Astrocyte of the spinal cord (primary cell): Measurements from ENCODE around the gene CDK6.

Source experiments
- DNase-seq: peaks from one replicate; pipeline ENCODE4 v3.0.0; 2011; ENCODE audit warnings: low read depth, low spot score
- H3K4me3 ChIP-seq: 2 replicates; pipeline ENCODE4 v1.5.1; 2011; ENCODE audit warnings: low read depth, mild to moderate bottlenecking, low read length, moderate library complexity
- in situ Hi-C: cut with HindIII; loops from 2 replicates; pipeline ENCODE4 v1.10.0; 2017; ENCODE audit warnings: low sequenced_read_pairs
- TF ChIP-seq, protein P1 (sequence below): IDR thresholded peaks from 2 replicates; pipeline ENCODE4 v1.5.1; 2012; ENCODE audit warnings: low read depth, mild to moderate bottlenecking, low read length, inconsistent platforms

Gene CDK6

GRCh38 chr7:92602352-92603088, 233.9 kb downstream of the CDK6 start:
- TF ChIP-seq, protein P1, sequence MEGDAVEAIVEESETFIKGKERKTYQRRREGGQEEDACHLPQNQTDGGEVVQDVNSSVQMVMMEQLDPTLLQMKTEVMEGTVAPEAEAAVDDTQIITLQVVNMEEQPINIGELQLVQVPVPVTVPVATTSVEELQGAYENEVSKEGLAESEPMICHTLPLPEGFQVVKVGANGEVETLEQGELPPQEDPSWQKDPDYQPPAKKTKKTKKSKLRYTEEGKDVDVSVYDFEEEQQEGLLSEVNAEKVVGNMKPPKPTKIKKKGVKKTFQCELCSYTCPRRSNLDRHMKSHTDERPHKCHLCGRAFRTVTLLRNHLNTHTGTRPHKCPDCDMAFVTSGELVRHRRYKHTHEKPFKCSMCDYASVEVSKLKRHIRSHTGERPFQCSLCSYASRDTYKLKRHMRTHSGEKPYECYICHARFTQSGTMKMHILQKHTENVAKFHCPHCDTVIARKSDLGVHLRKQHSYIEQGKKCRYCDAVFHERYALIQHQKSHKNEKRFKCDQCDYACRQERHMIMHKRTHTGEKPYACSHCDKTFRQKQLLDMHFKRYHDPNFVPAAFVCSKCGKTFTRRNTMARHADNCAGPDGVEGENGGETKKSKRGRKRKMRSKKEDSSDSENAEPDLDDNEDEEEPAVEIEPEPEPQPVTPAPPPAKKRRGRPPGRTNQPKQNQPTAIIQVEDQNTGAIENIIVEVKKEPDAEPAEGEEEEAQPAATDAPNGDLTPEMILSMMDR, result no peak

GRCh38 chr7:92598310-92598981, 237.9 kb downstream of the CDK6 start:
- no peak overlapping the region for H3K4me3 ChIP-seq
- in situ Hi-C loops, result no loop called here
- no peak for DNase-seq
- TF ChIP-seq, protein P1, result no peak

More at GRCh38 chr7:92602352-92603088, 233.9 kb downstream of the CDK6 start:
- no peak for DNase-seq
- in situ Hi-C loops, result no loop called here
- no peak overlapping the region for H3K4me3 ChIP-seq

DNA sequence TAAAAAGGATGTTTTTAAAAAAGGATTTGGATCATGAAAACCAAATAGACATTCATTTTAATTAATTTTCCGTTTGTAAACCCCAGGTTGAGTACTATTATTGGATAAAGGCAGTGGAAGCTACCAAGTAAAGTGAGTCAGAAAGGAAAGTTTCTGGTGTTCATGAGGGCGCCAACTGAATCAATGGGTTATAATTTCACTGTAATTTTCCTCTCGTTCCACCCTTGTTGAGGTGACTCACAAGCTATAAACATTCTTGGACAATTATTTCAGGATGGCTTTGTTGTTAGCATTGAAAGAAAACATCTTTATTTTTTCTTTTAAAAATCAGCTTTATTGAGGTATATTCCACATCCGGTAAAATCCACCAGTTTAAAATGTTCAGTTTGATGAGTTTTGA, 241.1 kb downstream of the CDK6 start:
- DNase-seq, result peak; percentile 69
- TF ChIP-seq, protein P1, result no peak
- no peak overlapping the region for H3K4me3 ChIP-seq
- in situ Hi-C loops, result no loop called here

- TF ChIP-seq, protein P1, result no peak
- DNase-seq, result no peak
- H3K4me3 ChIP-seq, result no peak overlapping the region
- in situ Hi-C loops, result no loop called here
Observed at GRCh38 chr7:92594746-92595145, 241.6 kb downstream of the CDK6 start.

- in situ Hi-C loops, result no loop called here
- H3K4me3 ChIP-seq, result peak overlapping the region; percentile 94
- TF ChIP-seq, protein P1, result no peak
- DNase-seq, result no peak
Observed at GRCh38 chr7:92590711-92591310, 245.6 kb downstream of the CDK6 start.

DNA sequence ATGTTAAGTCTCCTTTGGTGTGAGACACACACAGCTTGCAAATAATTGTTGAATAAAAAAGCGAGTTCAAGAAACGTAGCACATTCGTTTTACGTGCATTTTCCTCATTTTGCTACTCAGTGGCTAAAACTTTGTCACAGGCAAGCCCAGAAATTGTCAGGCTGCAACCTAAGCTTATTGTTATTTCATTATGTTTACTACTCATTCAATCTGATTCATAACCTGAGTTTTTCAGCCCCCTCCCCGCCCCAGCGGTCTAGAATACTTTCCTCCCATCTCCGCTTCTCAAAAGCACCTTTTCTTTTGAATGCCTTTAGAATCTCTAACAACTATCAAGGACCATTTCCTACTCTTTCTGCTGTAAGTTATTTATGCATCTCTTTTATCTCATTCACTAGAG, 247.3 kb downstream of the CDK6 start:
- peak overlapping the region; percentile 94 for H3K4me3 ChIP-seq
- DNase-seq, result no peak
- TF ChIP-seq, protein P1, result no peak
- in situ Hi-C loops, result no loop called here
